HCT116 (cell line): ENCODE data around the gene STAG1.

Experiments used
- ATF3 ChIP-seq: IDR thresholded peaks from 2 replicates; pipeline ENCODE4 v1.6.1; 2012
- CTCF ChIP-seq, 3 experiments: fragments of 200-600 bp in 1 of 3; sonication (generic) in 1 of 3; IDR thresholded peaks in 2 of 3; conservative IDR thresholded peaks in 1 of 3; 2 replicates each; pipeline ENCODE4 v1.5.1; 2012 to 2017; ENCODE audit warnings: low read depth in 2 of 3, low read length in 2 of 3, antibody characterized with exemption in 1 of 3, borderline replicate concordance in 1 of 3, control low read depth in 1 of 3, mild to moderate bottlenecking in 1 of 3, mixed read lengths in 1 of 3, mixed run types in 1 of 3, moderate library complexity in 1 of 3; ENCODE audit not compliant: insufficient read depth in 1 of 3
- EZH2 ChIP-seq: fragments of 200-600 bp; sonication (generic); IDR thresholded peaks from 2 replicates; pipeline ENCODE4 v1.6.1; 2017; ENCODE audit warnings: antibody characterized with exemption, mixed run types
- EZH2phosphoT487 ChIP-seq: fragments of 200-600 bp; IDR thresholded peaks from 2 replicates; pipeline ENCODE4 v1.6.1; 2018; ENCODE audit warnings: antibody characterized with exemption, borderline replicate concordance
- MAX ChIP-seq: IDR thresholded peaks from 2 replicates; pipeline ENCODE4 v1.6.1; 2012
- POLR2A ChIP-seq: IDR thresholded peaks from 2 replicates; pipeline ENCODE4 v1.7.0; 2011; ENCODE audit warnings: borderline replicate concordance; ENCODE audit not compliant: insufficient read depth, insufficient read length; ENCODE audit errors: extremely low read depth
- POLR2AphosphoS5 ChIP-seq: IDR thresholded peaks from 2 replicates; pipeline ENCODE4 v1.6.1; 2011; ENCODE audit warnings: mild to moderate bottlenecking, low read depth, low read length, moderate library complexity
- RAD21 ChIP-seq: IDR thresholded peaks from 2 replicates; pipeline ENCODE4 v1.6.1; 2012; ENCODE audit warnings: low read depth, mild to moderate bottlenecking
- SIN3A ChIP-seq: IDR thresholded peaks from 2 replicates; pipeline ENCODE4 v1.6.1; 2012; ENCODE audit warnings: low read depth

- TF ChIP-seq CTCF (IDR thresholded peaks at IDR 0.05 in 2 of 3, conservative IDR thresholded peaks at IDR 0.05 in 1 of 3; ENCODE audit: borderline replicate concordance in 1 of 3, insufficient read depth in 1 of 3, low read depth in 2 of 3, low read length in 2 of 3) = no peak
- TF ChIP-seq ATF3 = no peak
- no peak for TF ChIP-seq EZH2
- TF ChIP-seq MAX = no peak
- no peak for TF ChIP-seq POLR2A
- no peak for TF ChIP-seq POLR2AphosphoS5
- no peak for TF ChIP-seq RAD21
- no peak for TF ChIP-seq SIN3A
- no peak for TF ChIP-seq EZH2phosphoT487
These were observed 324.0 kb downstream of the STAG1 start for GRCh38 chr3:136428167-136428566.
